ENCODE data around the gene SORBS1. TPM values are rescaled to one million over a fixed set of nuclear protein-coding genes. Genes with fewer than 3 reads are reported as not detected.

The SORBS1 gene
- total and polyA plus RNA-seq, 2 of the 13 experiments (the other 11 are each of a cell fraction or from before 2014, with no cell fraction given): 16.8 to 39.8 TPM

GRCh38 chr10:95443636-95444035, 117.5 kb downstream of the SORBS1 start:
- CTCF ChIA-PET (ENCODE audit: low intra/inter-chr PET ratio, low total read pairs): no interaction called here
- no peak for TF ChIP-seq ZNF850 (CRISPR knock-in tag; conservative IDR thresholded peaks at IDR 0.05)
- no peak for TF ChIP-seq ZNF597 (CRISPR knock-in tag; IDR thresholded peaks at IDR 0.05)
- TF ChIP-seq CHD4 (IDR thresholded peaks at IDR 0.05; ENCODE audit: borderline replicate concordance, low read length): no peak
- no peak for TF ChIP-seq ZNF580 (CRISPR knock-in tag; IDR thresholded peaks at IDR 0.05; ENCODE audit: borderline replicate concordance, low read depth)
- TF ChIP-seq SIN3A (IDR thresholded peaks at IDR 0.05; ENCODE audit: borderline replicate concordance, low read depth, low read length): 0 out of 2 replicates have a peak, but pooled peaks have one; percentile 31
- no peak for TF ChIP-seq POLR2A (IDR thresholded peaks at IDR 0.05; ENCODE audit: insufficient read depth in 1 of 2, low read depth in 2 of 2, low read length in 2 of 2)
- TF ChIP-seq ZBTB39 (CRISPR knock-in tag; IDR thresholded peaks at IDR 0.05): no peak
- TF ChIP-seq FOXJ3 (CRISPR knock-in tag; IDR thresholded peaks at IDR 0.05; ENCODE audit: borderline replicate concordance): 0 out of 2 replicates have a peak, but pooled peaks have one; percentile 36
- peak; percentile 76 for TF ChIP-seq HNF4A (CRISPR knock-in tag; IDR thresholded peaks at IDR 0.05)
- TF ChIP-seq RFXANK (CRISPR knock-in tag; IDR thresholded peaks at IDR 0.05): no peak
- peak; percentile 38; the same call in 1 of the 2 replicates for TF ChIP-seq MIXL1 (CRISPR knock-in tag; IDR thresholded peaks at IDR 0.05)
- TF ChIP-seq ARNT2 (CRISPR knock-in tag; IDR thresholded peaks at IDR 0.05; ENCODE audit: low read depth): no peak
- no peak for TF ChIP-seq MXD1 (CRISPR knock-in tag; IDR thresholded peaks at IDR 0.05)
- no peak for TF ChIP-seq PHF8 (CRISPR knock-in tag; IDR thresholded peaks at IDR 0.05)
- TF ChIP-seq ZNF670 (CRISPR knock-in tag; IDR thresholded peaks at IDR 0.05; ENCODE audit: borderline replicate concordance): no peak
- no peak for TF ChIP-seq SMC3 (IDR thresholded peaks at IDR 0.05; ENCODE audit: low read length)
- no peak for TF ChIP-seq ZBTB43 (CRISPR knock-in tag; conservative IDR thresholded peaks at IDR 0.05)
- no peak for TF ChIP-seq SP140L (CRISPR knock-in tag; IDR thresholded peaks at IDR 0.05; ENCODE audit: borderline replicate concordance)
- no peak for TF ChIP-seq HOMEZ (CRISPR knock-in tag; IDR thresholded peaks at IDR 0.05; ENCODE audit: low read depth)
- TF ChIP-seq ATF1 (CRISPR knock-in tag; IDR thresholded peaks at IDR 0.05): 0 out of 2 replicates have a peak, but pooled peaks have one; percentile 17

More at GRCh38 chr10:95443636-95444035, 117.5 kb downstream of the SORBS1 start:
- H3K79me2 ChIP-seq (ENCODE audit: insufficient read depth, low read length): peaks cover 28% of the 10 kb centered on the region
- no peaks in the 10 kb centered on the region for H3K27me3 ChIP-seq (ENCODE audit: control insufficient read depth in 1 of 2, insufficient read depth in 2 of 2, low read length in 2 of 2)
- no TSS peak for BruUV-seq (replicated peaks)
- H3K4me1 ChIP-seq (ENCODE audit: insufficient read depth, low read length): peaks cover 80% of the 10 kb centered on the region
- H3K9me3 ChIP-seq (ENCODE audit: low read length): no peaks in the 10 kb centered on the region
- intact Hi-C loops (cut with micrococcal nuclease; ENCODE audit: unreplicated experiment): no loop called here
- H3K9ac ChIP-seq (ENCODE audit: insufficient read depth, low read depth, low read length): no peak overlapping the region
- H3K4me3 ChIP-seq (replicated peaks in 1 of 3; ENCODE audit: insufficient read depth in 1 of 3, low read depth in 2 of 3, low read length in 3 of 3): no peak overlapping the region
- FAIRE-seq (peak; percentile 75), ATAC-seq (peak; percentile 79), DNase-seq (ENCODE audit: low spot score) (peak; percentile 60)
- peaks cover 4 to 8% of the 10 kb centered on the region in 2 experiments; a peak in 4 of 5 replicates for H3K36me3 ChIP-seq (replicated peaks in 1 of 2; ENCODE audit: control insufficient read depth in 1 of 2, insufficient read depth in 2 of 2, low read length in 2 of 2)
- peak overlapping the region; percentile 35 for H3K27ac ChIP-seq (ENCODE audit: extremely low read length, insufficient read depth, low read length)
- 0% methylated on average over 1 of the region's 1 CpG for WGBS (ENCODE audit: low lambda C conversion rate)
- no peak overlapping the region for H2AFZ ChIP-seq (ENCODE audit: low read length)
- POLR2A ChIA-PET: interaction anchor here (0.7 kb wide), 1 partner anchor 34 kb away, joined by 3 read pairs; no protein-coding TSS in a partner anchor
- H3K4me2 ChIP-seq (ENCODE audit: low read depth, low read length): peak overlapping the region; percentile 14; the same call in 1 of the 2 replicates
- in situ Hi-C loops (cut with HindIII; ENCODE audit: extremely low pct_ligation_motif_present, low pct_unique_long_range_greater_than_20kb): loop anchor here (25.0 kb wide), 1 partner anchor 119 kb away; the partner anchor contains the start of gene SORBS1
- no peaks in the 10 kb centered on the region for H4K20me1 ChIP-seq (ENCODE audit: insufficient read depth, low read length)
